BLaER1 treated with 17β-estradiol and CSF1 and Interleukin-3, amounts not matched to agents 10 nM and 100 nM (cell line): ENCODE measurements around the gene IL3RA.

Source experiments
- H3K27ac ChIP-seq, 11 experiments: shearing (Covaris generic); formaldehyde crosslinking; 2 replicates each; pipeline ENCODE4 v1.8.1; 2022
- H3K27me3 ChIP-seq, 11 experiments: shearing (Covaris generic); formaldehyde crosslinking; 2 replicates each; pipeline ENCODE4 v1.8.1; 2022
- H3K36me3 ChIP-seq, 11 experiments: shearing (Covaris generic); formaldehyde crosslinking; 2 replicates each; pipeline ENCODE4 v1.8.1; 2022
- H3K4me1 ChIP-seq, 10 experiments: shearing (Covaris generic); formaldehyde crosslinking; 2 replicates each; pipeline ENCODE4 v1.8.1; 2022
- H3K4me2 ChIP-seq, 11 experiments: shearing (Covaris generic); formaldehyde crosslinking; 2 replicates each; pipeline ENCODE4 v1.8.1; 2022
- H3K4me3 ChIP-seq, 10 experiments: shearing (Covaris generic); formaldehyde crosslinking; 2 replicates each; pipeline ENCODE4 v1.8.1; 2022
- H3K9ac ChIP-seq, 11 experiments: shearing (Covaris generic); formaldehyde crosslinking; 2 replicates each; pipeline ENCODE4 v1.8.1; 2022
- H3K9me3 ChIP-seq, 11 experiments: shearing (Covaris generic); formaldehyde crosslinking; replicated peaks in 1 of 11; 2 replicates each; pipeline ENCODE4 v1.8.1; 2022
- H4K20me1 ChIP-seq, 11 experiments: shearing (Covaris generic); formaldehyde crosslinking; 2 replicates each; pipeline ENCODE4 v1.8.1; 2022
- Cebpa-rat ChIP-seq, 11 experiments: shearing (Covaris generic); IDR thresholded peaks; 2 replicates each; pipeline ENCODE4 v1.8.1; 2022

The IL3RA gene

DNA sequence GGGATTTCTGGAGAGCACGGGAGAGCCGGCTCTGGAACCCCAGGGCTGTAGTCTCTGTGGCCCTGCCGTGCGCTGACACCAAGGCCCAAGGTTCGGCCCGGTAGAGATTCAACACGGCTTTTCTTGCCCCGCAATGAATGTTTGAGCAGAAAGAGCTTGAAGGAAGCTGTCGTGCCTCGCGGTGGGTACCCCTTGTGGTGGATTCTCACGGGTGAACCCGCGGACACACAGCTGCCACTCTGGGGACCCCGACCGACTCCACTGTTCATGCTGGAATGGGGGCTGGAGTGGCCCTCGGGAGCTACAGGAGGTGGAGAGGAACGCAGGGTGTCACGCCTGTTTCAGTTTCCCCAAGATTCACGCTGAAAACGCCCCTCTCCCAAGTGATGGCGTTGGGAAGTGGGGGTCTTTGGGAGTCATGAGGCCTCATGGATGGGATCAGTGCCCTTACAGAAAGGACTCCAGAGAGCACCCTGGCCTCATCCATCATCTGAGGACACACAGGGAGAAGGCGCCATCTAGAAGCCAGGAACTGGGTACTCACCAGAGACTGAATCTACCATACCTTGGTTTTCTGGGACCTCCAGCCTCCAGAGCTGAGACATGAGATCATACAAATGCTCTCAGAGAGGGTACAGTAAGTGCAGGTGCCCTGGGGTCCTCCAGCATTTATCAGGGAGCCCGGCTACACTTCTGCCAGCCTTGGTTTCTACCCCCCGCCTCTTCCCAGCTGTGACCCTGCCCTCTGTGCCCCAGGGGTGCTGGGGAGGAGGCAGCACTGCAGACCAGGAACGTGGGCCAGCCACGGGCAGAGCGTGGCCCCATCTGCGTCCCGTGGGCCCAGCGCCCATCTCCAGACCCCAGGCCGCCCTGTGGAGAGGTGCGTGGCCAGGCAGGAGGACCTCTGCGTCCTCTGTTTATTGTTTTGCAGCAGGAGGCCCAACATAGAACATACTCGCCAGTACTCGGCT lies 49.0 kb downstream of the IL3RA start:
- TF ChIP-seq Cebpa-rat (IDR thresholded peaks at IDR 0.05) = no peak
- no peaks in the 10 kb centered on the region for H3K27me3 ChIP-seq
- no peaks in the 10 kb centered on the region for H3K9me3 ChIP-seq
- H4K20me1 ChIP-seq = peaks cover 89 to 100% (median 100%) of the 10 kb centered on the region in 11 experiments
- peaks cover 11 to 52% (median 28%) of the 10 kb centered on the region in 10 experiments for H3K4me1 ChIP-seq
- no peak overlapping the region for H3K4me3 ChIP-seq
- no peak overlapping the region for H3K27ac ChIP-seq
- no peak overlapping the region for H3K4me2 ChIP-seq
- peak overlapping the region in 1 of 11 experiments; percentile 15; a peak in 1 of 22 replicates for H3K9ac ChIP-seq
- peaks cover 61 to 100% (median 90%) of the 10 kb centered on the region in 11 experiments for H3K36me3 ChIP-seq

DNA sequence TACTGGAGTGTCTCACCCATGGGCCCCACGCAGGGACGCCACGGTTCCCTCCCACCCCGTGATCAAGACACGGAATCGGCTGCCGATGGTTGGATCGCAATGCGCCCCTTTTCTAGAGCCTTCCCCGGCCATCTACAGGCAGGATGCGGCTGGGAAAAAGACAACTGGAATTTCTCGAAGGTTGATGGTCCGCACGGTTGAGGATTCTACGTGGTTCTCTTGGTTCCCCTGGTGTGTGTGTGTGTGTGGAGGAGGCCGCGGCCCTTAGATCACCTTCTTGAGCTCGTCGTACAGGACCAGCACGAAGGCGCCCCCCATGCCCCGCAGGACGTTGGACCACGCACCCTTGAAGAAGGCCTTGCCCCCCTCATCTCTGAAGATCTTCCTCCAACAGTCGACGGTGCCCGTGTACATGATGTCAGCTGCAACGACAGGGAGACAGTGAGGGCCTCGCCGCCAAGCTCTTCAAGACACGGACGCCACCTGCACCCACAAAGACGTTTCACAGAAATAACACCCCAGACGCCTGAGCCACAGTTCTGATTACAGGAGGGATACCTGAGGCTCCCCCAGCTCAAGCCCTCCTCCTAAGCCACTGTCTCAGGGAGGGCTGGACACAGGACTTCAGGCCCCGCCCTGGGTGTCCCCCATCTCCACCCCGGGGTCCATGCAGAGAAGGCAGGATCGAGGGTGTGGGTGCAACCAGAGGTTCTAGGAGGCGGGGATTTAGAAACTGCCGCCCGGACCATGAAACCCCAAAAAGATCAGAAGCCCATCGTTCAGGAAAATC lies 49.9 kb downstream of the IL3RA start:
- no peak for TF ChIP-seq Cebpa-rat (IDR thresholded peaks at IDR 0.05)
- Histone ChIP-seq H3K9ac (peak overlapping the region in 2 of 11 experiments; percentile 2 to 17; a peak in 2 of 22 replicates), H3K27ac (no peak overlapping the region), H3K36me3 (peaks cover 70 to 100% (median 97%) of the 10 kb centered on the region in 11 experiments), H3K27me3 (no peaks in the 10 kb centered on the region), H3K4me1 (peaks cover 17 to 56% (median 29%) of the 10 kb centered on the region in 10 experiments), H3K4me3 (no peak overlapping the region), H3K9me3 (no peaks in the 10 kb centered on the region; a peak in 1 of 22 replicates), H3K4me2 (no peak overlapping the region), H4K20me1 (peaks cover 99 to 100% (median 100%) of the 10 kb centered on the region in 11 experiments)

DNA sequence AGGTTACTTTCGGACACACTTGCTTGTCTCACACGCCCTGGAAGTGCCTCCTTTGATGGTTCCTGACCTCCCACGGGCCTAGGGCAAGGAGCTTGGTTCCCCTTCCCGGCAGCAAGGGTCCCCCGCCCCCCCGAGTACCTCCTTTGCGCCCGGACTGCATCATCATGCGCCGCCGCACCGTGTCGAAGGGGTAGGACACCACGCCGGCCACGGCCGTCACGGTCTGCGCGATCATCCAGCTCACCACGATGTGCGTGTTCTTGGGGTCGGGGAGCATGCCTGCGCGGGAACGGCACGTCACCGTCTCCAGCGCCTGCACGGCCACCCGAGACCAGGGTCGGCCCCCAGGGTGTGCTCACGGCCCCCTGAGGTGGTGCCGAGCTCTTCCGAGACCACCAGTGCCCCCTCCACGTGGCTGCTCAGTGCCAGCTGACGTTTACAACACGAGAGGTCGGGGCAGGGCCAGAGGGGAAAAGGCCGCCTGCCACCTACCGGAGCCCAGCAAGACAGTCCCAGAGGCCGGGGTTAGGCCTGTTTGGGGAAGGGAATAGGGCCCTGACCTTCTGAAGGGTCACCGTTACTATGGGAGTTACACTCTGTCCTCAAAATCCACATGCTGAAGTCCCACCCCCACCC lies 50.7 kb downstream of the IL3RA start:
- Histone ChIP-seq H3K4me3 (no peak overlapping the region), H3K9me3 (no peaks in the 10 kb centered on the region; a peak in 1 of 22 replicates), H3K27ac (peak overlapping the region in 1 of 11 experiments; percentile 11; a peak in 1 of 22 replicates), H3K4me1 (peaks cover 17 to 56% (median 29%) of the 10 kb centered on the region in 10 experiments), H3K4me2 (peak overlapping the region in 1 of 11 experiments; percentile 92; a peak in 1 of 22 replicates), H3K9ac (peak overlapping the region in 9 of 11 experiments; percentile 18 to 100 (median 100); a peak in 8 of 22 replicates), H3K36me3 (peaks cover 70 to 92% (median 92%) of the 10 kb centered on the region in 11 experiments), H3K27me3 (no peaks in the 10 kb centered on the region), H4K20me1 (peaks cover 92 to 96% (median 93%) of the 10 kb centered on the region in 11 experiments)
- TF ChIP-seq Cebpa-rat (IDR thresholded peaks at IDR 0.05) = no peak

- Histone ChIP-seq H3K9ac (peak overlapping the region; percentile 98 to 100 (median 100); a peak in 17 of 22 replicates), H3K4me2 (peak overlapping the region; percentile 86 to 99 (median 96); a peak in 17 of 22 replicates), H3K9me3 (no peaks in the 10 kb centered on the region; a peak in 1 of 22 replicates), H3K4me3 (peak overlapping the region in 7 of 10 experiments; percentile 1 to 96 (median 88); a peak in 9 of 20 replicates), H4K20me1 (peaks cover 78 to 82% (median 79%) of the 10 kb centered on the region in 11 experiments), H3K27me3 (no peaks in the 10 kb centered on the region), H3K4me1 (peaks cover 24 to 57% (median 35%) of the 10 kb centered on the region in 10 experiments), H3K27ac (peak overlapping the region in 2 of 11 experiments; percentile 5 to 16; a peak in 2 of 22 replicates), H3K36me3 (peaks cover 70 to 79% (median 78%) of the 10 kb centered on the region in 11 experiments)
- TF ChIP-seq Cebpa-rat (IDR thresholded peaks at IDR 0.05) = no peak
Measured at GRCh38 chrX:1388651-1389050, 52.1 kb downstream of the IL3RA start.

- H3K4me2 ChIP-seq = peak overlapping the region; percentile 86 to 99 (median 96); a peak in 21 of 22 replicates
- H4K20me1 ChIP-seq = peaks cover 71 to 75% (median 72%) of the 10 kb centered on the region in 11 experiments
- H3K27ac ChIP-seq = peak overlapping the region in 3 of 11 experiments; percentile 16 to 100 (median 100); a peak in 2 of 22 replicates
- peak overlapping the region; percentile 98 to 100 (median 100); a peak in 20 of 22 replicates for H3K9ac ChIP-seq
- H3K36me3 ChIP-seq = peaks cover 70 to 71% (median 71%) of the 10 kb centered on the region in 11 experiments
- peaks cover 31 to 57% (median 43%) of the 10 kb centered on the region in 10 experiments for H3K4me1 ChIP-seq
- TF ChIP-seq Cebpa-rat (IDR thresholded peaks at IDR 0.05) = no peak
- H3K9me3 ChIP-seq = no peaks in the 10 kb centered on the region; a peak in 1 of 22 replicates
- H3K4me3 ChIP-seq = peak overlapping the region in 9 of 10 experiments; percentile 1 to 100 (median 93); a peak in 14 of 20 replicates
- no peaks in the 10 kb centered on the region for H3K27me3 ChIP-seq
Measured at GRCh38 chrX:1389181-1389992, 52.8 kb downstream of the IL3RA start.

DNA sequence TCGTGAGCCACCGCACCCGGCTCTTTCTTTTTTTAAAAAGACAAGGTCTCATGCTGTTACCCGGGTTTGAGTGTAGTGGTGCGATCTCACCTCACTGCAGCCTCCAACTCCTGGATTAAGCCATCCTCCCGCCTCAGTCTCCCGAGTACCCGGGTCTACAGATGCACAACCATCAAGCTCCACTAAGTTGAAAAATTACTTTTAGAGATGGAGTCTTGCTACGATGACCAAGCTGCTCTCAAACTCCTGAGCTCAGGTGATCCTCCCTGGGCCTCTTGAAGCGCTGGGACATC lies 53.4 kb downstream of the IL3RA start:
- Histone ChIP-seq H3K4me1 (peaks cover 36 to 58% (median 48%) of the 10 kb centered on the region in 10 experiments), H3K9ac (peak overlapping the region; percentile 98 to 100 (median 100)), H3K4me3 (peak overlapping the region in 9 of 10 experiments; percentile 82 to 100 (median 95); a peak in 15 of 20 replicates), H3K9me3 (no peaks in the 10 kb centered on the region; a peak in 1 of 22 replicates), H3K36me3 (peaks cover 64 to 70% (median 67%) of the 10 kb centered on the region in 11 experiments), H3K4me2 (peak overlapping the region; percentile 86 to 99 (median 96)), H3K27me3 (no peaks in the 10 kb centered on the region), H3K27ac (peak overlapping the region in 5 of 11 experiments; percentile 100; a peak in 5 of 22 replicates), H4K20me1 (peaks cover 66 to 74% (median 70%) of the 10 kb centered on the region in 11 experiments)
- TF ChIP-seq Cebpa-rat (IDR thresholded peaks at IDR 0.05) = no peak

DNA sequence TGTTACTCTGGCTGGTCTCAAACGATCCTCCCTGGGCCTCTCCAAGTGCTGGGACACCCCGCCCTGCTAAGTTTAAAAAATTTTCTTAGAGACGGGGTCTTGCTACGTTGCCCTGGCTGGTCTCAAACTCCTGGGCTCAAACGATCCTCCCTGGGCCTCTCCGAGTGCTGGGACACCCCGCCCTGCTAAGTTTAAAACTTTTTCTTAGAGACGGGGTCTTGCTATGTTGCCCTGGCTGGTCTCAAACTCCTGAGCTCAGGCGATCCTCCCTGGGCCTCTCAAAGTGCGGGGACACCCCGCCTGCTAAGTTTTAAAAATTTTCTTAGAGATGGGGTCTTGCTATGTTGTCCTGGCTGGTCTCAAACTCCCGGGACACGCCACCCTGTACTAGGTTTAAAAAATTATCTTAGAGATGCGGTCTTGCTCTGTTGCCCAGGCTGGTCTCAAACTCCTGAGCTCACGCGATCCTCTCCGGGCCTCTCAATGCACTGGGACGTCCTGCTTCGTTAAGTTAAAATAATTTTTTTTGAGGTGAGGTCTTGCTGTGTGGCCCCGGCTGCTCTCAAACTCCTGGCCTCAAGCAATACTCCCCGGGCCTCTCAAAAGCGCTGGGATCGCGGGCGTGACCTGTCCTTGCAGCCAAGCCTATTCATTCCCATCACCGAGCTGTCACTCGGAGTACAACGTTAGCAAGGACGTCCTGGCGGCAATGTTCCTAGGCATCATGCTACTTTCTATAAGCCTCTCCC lies 54.2 kb downstream of the IL3RA start:
- peaks cover 56 to 70% (median 65%) of the 10 kb centered on the region in 11 experiments for H3K36me3 ChIP-seq
- no peaks in the 10 kb centered on the region for H3K27me3 ChIP-seq
- peaks cover 43 to 67% (median 57%) of the 10 kb centered on the region in 10 experiments for H3K4me1 ChIP-seq
- H3K4me2 ChIP-seq = peak overlapping the region; percentile 86 to 99 (median 96)
- no peaks in the 10 kb centered on the region; a peak in 1 of 22 replicates for H3K9me3 ChIP-seq
- H3K9ac ChIP-seq = peak overlapping the region; percentile 98 to 100 (median 100)
- H3K4me3 ChIP-seq = peak overlapping the region; percentile 82 to 100 (median 94)
- peak overlapping the region; percentile 98 to 100 (median 100) for H3K27ac ChIP-seq
- peaks cover 59 to 74% (median 68%) of the 10 kb centered on the region in 11 experiments for H4K20me1 ChIP-seq
- no peak for TF ChIP-seq Cebpa-rat (IDR thresholded peaks at IDR 0.05)
